ENCODE data around the gene SORT1. TPM values are rescaled to one million over a fixed set of nuclear protein-coding genes. Genes with fewer than 3 reads are reported as not detected.

The SORT1 gene
- total RNA-seq, 1 donor from 2014 or later = 40.6 TPM

- DNase-seq (ENCODE audit: low spot score in 2 of 2, unreplicated experiment in 2 of 2) = no peak
- H3K9me3 Mint-ChIP-seq = no peaks in the 10 kb centered on the region
- peaks cover 36% of the 10 kb centered on the region for H3K4me1 Mint-ChIP-seq
- H3K36me3 Mint-ChIP-seq = no peaks in the 10 kb centered on the region
- no peak for TF ChIP-seq CTCF (IDR thresholded peaks at IDR 0.05; ENCODE audit: unreplicated experiment)
- no peak overlapping the region for H3K27ac Mint-ChIP-seq
- H3K27me3 Mint-ChIP-seq (ENCODE audit: low read depth) = peaks cover 4% of the 10 kb centered on the region
- H3K4me3 Mint-ChIP-seq = no peak overlapping the region
Observed at GRCh38 chr1:109392037-109392787, 5.5 kb downstream of the SORT1 start.

GRCh38 chr1:109391626-109392025 lies 6.1 kb downstream of the SORT1 start:
- no peaks in the 10 kb centered on the region for H3K36me3 Mint-ChIP-seq
- peaks cover 31% of the 10 kb centered on the region for H3K4me1 Mint-ChIP-seq
- no peak overlapping the region for H3K4me3 Mint-ChIP-seq
- peaks cover 1% of the 10 kb centered on the region for H3K27me3 Mint-ChIP-seq (ENCODE audit: low read depth)
- no peak for TF ChIP-seq CTCF (IDR thresholded peaks at IDR 0.05; ENCODE audit: unreplicated experiment)
- no peak for DNase-seq (ENCODE audit: low spot score in 2 of 2, unreplicated experiment in 2 of 2)
- no peaks in the 10 kb centered on the region for H3K9me3 Mint-ChIP-seq
- peak overlapping the region; percentile 39 for H3K27ac Mint-ChIP-seq

- no peak for TF ChIP-seq CTCF (IDR thresholded peaks at IDR 0.05; ENCODE audit: unreplicated experiment)
- no peaks in the 10 kb centered on the region for H3K9me3 Mint-ChIP-seq
- no peak for DNase-seq (ENCODE audit: low spot score in 2 of 2, unreplicated experiment in 2 of 2)
- peaks cover 1% of the 10 kb centered on the region for H3K27me3 Mint-ChIP-seq (ENCODE audit: low read depth)
- H3K27ac Mint-ChIP-seq = no peak overlapping the region
- H3K4me1 Mint-ChIP-seq = peaks cover 26% of the 10 kb centered on the region
- H3K36me3 Mint-ChIP-seq = no peaks in the 10 kb centered on the region
- H3K4me3 Mint-ChIP-seq = no peak overlapping the region
Observed at GRCh38 chr1:109391157-109391556, 6.6 kb downstream of the SORT1 start.

- H3K9me3 Mint-ChIP-seq = no peaks in the 10 kb centered on the region
- no peaks in the 10 kb centered on the region for H3K27me3 Mint-ChIP-seq (ENCODE audit: low read depth)
- TF ChIP-seq CTCF (IDR thresholded peaks at IDR 0.05; ENCODE audit: unreplicated experiment) = no peak
- H3K4me3 Mint-ChIP-seq = no peak overlapping the region
- peaks cover 17% of the 10 kb centered on the region for H3K4me1 Mint-ChIP-seq
- peaks cover 4% of the 10 kb centered on the region for H3K36me3 Mint-ChIP-seq
- DNase-seq (ENCODE audit: low spot score in 2 of 2, unreplicated experiment in 2 of 2) = no peak
- peak overlapping the region; percentile 4 for H3K27ac Mint-ChIP-seq
Observed at GRCh38 chr1:109389638-109390341, 7.9 kb downstream of the SORT1 start.

- H3K4me1 Mint-ChIP-seq = peaks cover 14% of the 10 kb centered on the region
- peaks cover 5% of the 10 kb centered on the region for H3K9me3 Mint-ChIP-seq
- H3K36me3 Mint-ChIP-seq = peaks cover 9% of the 10 kb centered on the region
- H3K27ac Mint-ChIP-seq = no peak overlapping the region
- no peak for DNase-seq (ENCODE audit: low spot score in 2 of 2, unreplicated experiment in 2 of 2)
- no peak for TF ChIP-seq CTCF (IDR thresholded peaks at IDR 0.05; ENCODE audit: unreplicated experiment)
- H3K4me3 Mint-ChIP-seq = no peak overlapping the region
- H3K27me3 Mint-ChIP-seq (ENCODE audit: low read depth) = no peaks in the 10 kb centered on the region
Observed at GRCh38 chr1:109388884-109389637, 8.7 kb downstream of the SORT1 start.
